RPMI8226 (cell line): Measurements from ENCODE around the gene AFF4.
"Not testable (repeated sequence)": the region's sequence is repeated elsewhere in the genome, so short reads cannot be mapped to it uniquely, and the experiment has no call there.

Experiments
- DNase-seq: peaks from one replicate; pipeline ENCODE4 v3.0.0-alpha.2; 2015

AFF4 gene

DNA sequence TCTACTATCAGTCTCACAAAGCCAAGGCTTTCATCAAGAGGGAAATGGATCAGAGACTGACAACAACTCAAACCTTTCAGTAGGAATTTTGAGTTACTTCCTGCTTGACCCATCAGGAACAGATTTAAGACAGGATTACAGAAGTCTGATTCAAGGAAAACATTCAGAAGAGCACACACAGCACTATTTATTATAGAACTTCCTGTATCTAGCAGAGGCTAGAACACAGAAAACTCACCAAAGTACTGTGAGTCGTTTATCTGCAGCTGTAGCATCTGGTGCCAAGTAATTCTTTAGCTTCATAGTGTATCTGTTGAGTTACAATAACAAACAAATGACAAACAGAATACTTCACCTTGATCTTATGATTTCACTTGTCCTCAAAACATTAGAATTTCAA, 76.2 kb downstream of the AFF4 start:
- DNase-seq, result no peak

DNA sequence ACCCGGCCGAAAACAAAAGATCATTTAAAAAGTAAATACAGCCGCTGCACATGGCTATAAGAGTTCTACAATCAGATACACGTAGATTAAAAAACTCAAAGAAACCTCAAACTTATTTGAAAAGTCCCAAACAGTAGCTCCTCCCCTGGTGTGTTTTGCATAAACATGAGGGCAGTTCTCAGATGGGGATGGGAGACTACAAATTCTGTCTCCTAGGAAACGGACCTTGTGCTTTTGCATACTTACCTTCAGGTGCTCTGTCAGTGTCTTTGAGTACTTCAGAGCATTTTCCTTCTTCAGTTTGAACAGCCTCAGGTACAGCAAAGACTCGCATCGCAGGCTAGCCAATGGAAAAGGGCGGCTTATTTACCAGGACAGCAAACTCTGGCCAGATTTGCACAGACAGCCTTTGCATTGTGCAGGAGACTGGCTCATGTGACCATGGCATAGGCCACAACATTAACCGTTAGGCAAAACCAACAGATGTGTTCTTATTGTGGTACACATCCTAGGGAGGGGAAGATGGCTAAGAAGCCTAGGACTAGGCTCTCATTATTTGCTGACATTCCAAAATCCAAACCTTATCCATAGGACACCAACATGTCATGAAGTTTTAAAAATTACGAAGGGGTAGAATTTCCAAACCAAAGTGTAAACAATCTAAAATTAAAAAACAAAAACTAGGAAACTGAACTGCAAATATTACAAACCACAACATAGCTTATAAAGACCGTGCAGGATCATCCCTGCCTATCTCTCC, 77.2 kb downstream of the AFF4 start:
- no peak for DNase-seq

DNA sequence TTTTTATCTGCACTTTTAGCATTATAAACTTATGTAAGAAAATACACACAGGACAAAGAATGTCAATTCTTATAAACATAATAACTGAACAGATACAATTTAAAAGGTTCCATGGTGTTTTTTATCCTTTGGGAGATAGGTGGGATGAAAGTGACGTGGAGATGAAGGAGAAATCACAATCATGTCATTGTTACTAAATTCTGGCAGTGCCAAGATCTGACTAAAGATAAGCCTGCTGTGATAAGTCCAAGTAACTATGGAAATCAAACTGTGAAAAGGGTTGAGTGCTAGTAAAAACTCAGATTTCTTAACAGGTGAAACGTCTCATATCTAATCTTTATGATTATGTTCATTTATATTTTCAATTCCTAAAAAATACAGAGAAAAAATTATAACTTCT, 78.9 kb downstream of the AFF4 start:
- DNase-seq, result no peak

DNA sequence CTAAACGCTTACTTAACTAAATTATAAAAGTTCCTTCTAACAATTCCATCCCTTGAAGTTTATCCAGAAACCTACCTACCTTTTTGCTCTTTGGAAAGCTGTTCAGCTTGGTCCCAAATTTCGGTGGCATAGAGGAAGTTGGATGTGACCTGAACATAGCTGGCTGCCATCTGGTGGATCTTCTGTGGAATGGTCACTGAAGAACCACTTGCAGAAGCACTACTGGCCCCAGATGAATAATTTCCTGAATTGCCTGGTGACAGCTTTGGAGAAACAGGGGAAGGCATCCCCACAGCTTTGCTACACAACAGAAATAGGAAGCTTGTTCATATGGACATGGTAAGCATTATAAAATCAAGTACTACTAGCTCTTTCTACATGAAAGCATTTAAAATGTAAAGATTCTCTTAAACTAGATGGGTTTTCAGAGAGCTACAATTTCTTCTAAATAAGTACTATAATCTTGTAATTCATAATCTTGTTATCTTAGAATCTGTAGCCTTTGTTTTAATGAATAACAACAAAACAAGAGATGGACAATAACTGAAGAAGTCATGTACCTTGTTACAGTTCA, 80.1 kb downstream of the AFF4 start:
- peak; percentile 64 for DNase-seq

DNA sequence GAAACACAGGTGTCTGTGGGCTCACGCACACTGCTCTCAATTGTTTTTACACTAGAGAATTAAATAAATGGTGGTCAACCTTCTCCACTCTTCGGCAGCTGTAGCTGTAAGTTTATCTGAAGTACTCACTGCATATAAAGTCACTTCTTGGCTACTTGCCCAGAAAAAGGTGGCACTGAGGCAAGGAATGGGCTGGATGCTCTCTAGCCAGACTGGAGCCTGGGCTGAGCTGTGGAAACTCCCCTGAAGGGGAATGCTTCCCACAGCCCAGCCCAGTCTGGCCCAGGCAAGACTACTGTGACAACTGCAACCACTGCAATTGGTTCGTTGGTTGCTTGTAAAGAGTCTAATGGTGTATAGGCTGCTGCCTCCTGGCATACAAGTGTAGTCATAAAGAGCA, 85.5 kb downstream of the AFF4 start:
- DNase-seq, result no peak

DNA sequence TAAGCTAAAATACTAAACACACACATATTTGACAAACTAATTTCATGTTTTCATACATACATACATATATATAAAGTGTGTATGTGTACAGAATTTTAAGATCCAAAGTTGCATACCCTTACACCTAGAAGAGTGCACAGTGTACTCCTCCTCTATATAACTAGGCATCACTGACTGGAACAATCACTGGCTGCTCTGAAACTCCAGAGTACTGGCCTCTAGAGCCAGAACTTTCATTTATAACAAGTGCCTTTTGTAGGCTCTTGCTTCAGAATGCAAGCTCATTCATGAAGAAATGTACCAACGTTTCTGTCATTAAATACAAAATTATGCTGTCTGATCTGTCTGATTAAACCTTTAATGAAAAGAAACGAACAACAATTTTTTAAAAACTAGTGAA, 86.0 kb downstream of the AFF4 start:
- no peak for DNase-seq

DNA sequence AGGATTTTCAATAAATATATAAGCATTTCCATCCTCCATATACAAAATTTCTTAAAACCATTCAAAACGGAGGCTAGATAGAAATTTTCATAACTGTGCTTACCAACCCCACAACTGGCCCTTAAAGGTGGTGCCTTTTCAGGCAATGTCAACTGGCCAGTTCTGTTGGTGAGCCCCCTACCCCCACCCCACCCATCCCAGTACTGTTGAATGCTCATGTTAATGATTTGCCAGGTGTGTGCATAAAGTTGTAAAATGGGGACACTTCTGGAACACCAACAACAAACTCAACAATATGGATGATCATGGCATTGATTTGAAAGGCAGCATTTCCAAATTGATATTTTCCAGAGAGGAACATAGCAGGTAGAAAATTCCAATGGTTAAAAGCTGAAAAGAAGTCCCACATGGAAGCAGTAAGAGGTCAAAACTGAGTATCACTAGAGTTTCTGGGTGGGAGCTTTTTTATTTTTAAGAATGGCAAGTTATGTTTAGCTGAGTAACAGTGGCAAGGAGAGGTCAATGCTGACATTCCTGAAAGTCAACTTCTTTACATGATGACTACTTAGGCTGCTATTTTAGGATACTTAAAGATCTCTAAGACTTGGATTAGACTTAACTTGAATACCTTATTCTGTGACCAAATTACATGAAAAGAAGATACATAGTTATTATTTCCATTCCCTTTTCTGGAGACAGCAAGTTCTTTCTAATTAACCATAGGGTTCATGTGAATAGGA, 87.2 kb downstream of the AFF4 start:
- DNase-seq, result no peak

DNA sequence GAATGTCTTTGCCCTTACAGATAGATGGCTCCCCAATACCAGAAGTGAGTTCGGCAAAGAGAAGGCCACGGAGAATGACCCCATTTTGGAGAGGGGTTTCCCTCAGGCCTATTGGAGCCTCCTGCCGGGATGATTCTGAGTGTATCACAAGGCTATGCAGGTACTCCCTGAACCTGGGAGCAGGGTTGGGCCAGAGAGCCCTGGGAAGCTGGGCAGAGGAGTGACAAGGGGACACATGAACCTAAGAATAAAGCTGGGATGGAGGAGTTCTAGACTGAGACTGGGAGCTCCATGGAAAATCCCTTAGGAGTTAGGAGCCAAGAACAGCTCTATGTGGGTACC, 89.5 kb downstream of the AFF4 start:
- no peak for DNase-seq

DNA sequence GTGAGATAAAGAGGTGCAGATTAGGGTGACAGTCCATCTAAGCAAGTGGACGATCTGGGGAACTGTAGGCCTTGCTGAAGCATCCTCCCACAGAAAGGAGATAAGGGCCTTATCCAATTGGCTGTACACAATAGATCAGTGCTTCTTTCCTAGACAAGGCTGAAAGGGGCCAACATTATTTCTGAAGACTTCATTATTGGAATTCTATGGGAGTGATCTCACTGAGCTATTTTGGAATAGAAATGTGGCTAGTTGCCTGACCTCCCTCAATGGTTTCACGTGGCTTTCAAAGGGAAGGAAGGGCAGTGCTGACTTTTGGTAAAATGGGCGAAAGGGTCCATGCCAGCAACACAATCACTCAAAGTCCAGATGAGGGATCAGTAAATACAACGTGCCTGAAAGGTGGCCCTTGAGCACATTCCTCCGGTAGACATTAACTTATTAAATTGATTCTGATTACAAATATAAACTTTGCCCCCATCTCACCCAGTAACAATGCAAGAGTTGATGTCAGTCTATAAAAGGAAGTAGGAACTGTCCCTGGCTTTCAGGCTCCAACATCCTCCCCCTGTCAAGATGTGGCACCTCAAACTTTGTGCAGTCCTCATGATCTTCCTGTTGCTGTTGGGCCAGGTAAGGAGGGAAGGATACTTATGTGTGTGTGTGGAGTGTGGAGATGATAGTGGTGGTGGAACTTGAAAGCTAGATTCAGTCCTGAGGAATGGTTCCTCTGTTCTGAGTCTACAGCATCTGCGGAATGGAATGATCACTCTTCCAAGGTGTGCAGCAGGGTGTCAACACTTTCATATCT, 90.1 kb downstream of the AFF4 start, which contains the start of gene LEAP2:
Gene LEAP2 (plus strand): TSS at position 550 of the 811 bp plus-strand sequence. CDS start 27 bp downstream, at position 577.
- no peak for DNase-seq

DNA sequence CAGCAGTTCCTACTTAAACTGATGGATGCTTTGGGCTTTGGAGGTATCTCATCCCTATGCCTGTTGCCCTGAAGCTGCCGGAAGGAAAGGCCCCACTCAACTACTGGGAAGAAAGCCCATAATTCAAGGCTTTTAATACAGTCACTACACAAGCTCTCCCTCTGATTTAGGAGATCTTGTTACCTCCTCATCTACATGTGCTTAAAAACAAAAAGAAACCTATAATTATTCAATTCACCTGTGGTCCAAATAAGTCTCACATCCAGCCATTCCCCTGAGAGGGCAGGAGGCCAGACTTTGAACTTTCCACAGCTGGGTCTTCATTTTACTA, 90.7 kb downstream of the AFF4 start:
- DNase-seq, result no peak

DNA sequence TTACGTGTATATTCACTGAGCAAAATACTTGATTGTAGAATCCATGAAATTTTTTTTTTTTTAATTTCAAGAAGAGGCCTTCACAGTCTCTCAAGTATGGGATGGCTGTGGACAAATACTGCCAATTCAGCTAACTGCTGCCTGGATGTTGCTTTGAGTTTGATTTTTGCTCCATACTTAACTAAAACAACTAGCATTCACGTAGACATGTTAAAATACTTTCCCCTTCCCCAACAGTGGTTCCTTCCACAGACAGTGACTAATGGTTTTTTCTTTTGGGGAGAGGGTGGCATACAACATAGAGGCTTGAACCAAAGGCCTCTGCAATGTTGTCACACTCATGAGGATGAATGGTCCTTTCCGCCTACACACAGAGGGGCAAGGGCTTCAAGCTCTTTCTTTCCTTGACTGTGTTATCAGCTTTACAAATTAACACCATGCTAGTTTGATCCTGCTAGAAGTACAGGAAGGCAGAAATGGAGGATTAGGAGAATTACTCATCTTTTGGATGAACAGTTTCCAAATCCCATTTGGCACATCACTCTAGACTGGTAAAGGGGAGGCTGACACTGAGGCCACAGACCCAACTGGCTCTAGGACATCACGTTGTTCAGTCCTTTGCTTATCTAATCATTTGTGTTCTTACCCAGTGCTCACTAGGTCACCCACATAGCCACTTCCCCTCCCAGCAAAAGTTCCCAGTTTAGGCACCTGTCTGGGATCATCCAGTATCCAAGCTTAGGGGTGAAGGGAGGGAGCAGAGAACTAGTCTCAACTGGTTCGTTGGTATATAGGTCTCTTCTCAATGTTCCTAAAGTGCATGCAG, 91.8 kb downstream of the AFF4 start:
- DNase-seq, result no peak

DNA sequence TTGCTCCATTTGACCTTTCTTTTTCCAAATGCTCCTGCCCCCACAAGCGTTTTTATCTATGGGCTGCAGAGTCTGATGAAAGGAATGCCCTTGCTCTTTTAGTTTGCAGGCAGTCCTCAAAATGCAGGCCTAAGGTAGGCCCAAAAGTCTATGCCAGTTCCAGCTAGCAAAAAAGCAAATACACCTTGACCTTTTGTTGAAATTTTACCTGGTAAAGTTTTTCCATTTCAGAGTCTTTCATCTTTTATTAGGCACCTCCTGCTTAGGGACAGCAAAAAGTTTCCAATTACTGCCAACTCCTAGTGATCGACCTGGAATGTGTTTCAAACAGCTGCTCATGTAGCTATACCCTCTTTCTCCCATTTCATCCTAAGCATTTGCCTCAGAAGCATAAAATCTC, 92.6 kb downstream of the AFF4 start:
- no peak for DNase-seq

DNA sequence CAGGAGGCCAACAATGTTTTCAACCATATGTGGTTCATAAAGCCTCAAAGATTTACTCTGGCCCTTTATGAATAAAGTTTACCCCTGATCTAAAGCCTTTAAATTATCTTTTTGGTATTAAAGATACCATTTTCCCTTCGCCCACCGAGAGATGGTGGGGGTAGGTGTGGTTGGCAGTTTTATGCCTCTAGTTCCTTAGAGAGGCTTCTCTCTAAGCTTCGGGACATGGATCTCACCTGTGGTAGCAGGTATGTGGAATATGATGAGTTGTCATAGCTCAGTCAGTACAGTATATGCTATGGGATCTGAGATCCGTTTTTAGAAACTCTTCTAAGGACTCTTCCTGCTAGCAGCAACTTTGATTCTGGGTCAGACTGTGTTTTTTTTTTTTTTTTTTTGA, 94.7 kb downstream of the AFF4 start:
- no peak for DNase-seq

DNA sequence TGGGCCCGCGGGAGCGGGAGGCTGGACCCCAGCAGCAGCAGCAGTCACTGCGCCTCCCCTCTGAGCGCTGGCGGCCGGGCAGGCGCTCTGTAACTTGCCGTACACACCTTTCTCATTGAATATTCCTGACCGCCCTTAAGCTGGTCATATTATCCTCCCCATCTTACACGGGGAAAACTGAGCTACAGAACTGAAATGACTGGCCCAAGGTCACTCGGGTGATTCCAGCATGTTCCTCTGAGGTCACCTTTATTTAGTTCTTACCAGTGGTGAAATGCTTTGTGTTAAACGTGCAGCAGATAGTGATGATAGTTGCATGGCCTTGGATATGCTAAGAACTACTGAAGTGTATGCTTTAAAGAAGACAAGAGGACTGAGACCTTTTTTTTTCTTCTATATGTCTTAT, 96.4 kb downstream of the AFF4 start:
- DNase-seq, result peak; percentile 38

DNA sequence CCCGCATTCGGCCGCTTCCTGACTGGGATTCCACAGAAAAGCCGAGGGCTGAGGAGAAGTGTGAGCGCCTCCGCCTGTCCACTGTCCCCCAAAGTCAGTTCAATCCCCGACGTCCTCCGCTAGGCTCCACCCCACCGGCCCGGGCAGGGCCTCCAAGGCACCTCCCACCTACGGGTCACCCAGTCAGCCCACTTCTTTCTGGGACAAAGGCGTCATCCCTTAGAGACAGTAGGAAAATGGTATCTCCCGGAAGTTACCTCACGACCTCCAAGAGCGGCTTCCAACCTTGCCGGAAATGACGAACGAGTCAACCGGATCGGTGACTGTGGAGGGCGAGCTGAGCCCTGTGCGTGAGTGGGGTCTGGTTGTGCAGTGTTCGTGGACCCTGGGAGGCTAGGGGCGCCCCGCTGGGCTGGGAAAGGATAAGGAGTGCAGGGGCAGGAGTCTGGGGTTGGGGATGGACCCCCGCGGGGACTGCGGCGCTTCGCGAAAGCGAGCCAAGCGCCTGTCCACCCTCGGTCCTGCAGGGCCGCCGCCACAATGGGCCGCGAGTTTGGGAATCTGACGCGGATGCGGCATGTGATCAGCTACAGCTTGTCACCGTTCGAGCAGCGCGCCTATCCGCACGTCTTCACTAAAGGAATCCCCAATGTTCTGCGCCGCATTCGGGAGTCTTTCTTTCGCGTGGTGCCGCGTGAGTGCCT, 96.9 kb downstream of the AFF4 start, which contains the start of the genes GDF9 and UQCRQ:
Gene GDF9 (minus strand): TSS at position 128 of the 704 bp plus-strand sequence. CDS start 1,936 bp downstream, outside the sequence.
Gene UQCRQ (plus strand): TSS at position 301 of the 704 bp plus-strand sequence. CDS start 240 bp downstream, at position 541.
- peak; percentile 99 for DNase-seq

DNA sequence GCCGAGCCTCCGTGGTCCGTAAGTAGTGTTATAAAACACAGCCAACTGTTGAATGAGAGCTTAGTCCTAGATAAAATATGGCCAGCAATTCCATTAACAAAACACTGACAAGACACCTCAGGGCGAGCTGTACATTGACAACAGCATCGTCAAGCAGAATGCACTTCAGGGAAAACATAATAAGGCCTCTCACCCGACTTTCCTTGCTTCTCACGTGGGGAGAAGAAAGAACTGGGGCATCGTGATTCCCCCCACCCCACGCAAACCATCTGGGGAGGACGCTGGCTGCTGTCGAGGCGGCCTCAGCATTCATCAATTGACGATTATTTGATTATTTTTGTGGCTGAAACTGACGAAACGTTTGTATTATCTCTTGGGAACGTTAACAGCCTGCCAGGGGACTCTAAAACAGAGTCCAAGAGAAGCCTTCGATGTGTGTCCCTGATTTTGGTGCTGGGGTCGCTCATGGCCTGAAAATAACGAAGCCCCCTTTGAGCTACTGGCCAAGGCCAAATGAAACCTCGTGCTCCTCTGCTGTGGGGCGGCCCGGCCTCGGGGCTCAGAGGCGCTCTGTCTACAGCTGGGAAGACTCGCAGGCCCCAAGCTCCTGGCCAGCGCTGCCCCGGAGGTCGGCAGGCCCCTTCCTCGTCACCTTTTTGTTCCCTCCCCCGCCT, 97.6 kb downstream of the AFF4 start:
- no peak for DNase-seq

DNA sequence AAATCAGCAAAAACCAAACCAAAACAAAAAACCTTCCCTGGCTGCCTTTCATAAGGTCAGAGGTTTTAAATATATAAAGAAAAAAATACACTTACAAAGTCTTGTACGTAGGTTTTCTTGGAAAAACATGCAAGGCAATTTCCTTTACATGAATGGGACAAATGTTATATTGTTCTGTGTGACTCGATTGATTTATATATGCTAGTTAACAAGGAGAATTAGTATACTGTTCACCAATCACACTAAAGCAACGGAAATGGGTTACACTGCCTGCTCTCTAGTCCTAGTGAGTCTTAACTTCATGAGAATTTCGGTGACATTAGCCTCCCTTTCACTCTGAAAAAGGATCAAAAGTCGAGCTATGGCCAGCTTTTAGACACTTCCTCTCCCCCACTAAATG, 102.7 kb downstream of the AFF4 start:
- DNase-seq, result no peak

DNA sequence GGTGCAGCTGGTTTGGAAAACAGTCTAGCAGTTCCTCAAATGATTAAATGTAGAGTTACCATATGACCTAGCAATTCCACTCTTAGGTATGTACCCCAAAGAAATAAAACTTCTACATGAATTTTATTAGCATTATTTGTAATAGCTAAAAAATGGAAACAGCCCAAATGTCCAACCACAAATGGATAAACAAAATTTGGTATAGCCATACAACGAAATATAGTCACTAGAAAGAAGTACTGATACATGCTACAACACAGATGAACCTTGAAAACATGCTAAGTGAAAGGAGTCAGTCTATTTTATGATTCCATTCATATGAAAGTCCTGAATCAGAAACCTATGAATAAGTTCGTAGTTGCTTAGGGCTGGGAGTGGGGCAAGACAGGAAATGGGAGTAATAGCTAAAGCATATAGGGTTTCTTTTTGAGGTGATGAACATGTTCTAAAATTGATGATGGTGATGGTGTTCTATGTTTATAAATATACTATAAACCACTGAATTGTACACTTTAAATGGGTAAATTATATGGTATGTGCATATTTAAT, 103.5 kb downstream of the AFF4 start:
- DNase-seq, result no peak

DNA sequence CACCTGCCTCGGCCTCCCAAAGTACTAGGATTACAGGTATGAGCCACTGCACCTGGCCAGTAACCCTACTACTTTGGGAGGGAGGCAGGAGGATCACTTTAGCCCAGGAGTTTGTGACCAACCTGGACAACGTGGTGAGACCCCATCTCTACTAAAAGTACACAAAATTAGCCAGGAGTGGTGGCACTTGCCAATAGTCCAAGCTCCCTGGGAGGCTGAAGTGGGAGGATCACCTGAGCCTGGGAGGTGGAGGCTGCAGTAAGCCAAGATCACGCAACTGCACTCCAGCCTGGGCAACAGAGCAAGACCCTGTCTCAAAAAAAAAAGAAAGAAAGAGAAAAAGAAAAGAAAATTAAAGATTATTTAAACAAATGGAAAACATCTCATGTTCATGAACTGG, 107.4 kb downstream of the AFF4 start:
- no peak for DNase-seq

DNA sequence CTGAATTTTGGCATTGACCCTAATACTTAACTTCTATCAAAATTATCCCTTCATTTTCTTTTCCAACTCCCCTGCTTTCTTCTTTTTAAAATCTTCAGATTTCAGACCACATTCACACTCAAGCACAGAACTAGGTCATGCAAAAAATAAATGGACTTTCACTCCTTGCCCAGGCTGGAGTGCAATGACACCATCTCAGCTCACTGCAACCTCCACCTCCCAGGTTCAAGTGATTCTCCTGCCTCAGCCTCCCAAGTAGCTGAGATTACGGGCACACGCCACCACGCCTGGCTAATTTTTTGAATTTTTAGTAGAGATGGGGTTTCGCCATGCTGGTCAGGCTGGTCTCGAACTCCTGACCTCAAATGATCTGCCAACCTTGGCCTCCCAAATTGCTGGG, 108.4 kb downstream of the AFF4 start:
- DNase-seq, result not testable (repeated sequence)

DNA sequence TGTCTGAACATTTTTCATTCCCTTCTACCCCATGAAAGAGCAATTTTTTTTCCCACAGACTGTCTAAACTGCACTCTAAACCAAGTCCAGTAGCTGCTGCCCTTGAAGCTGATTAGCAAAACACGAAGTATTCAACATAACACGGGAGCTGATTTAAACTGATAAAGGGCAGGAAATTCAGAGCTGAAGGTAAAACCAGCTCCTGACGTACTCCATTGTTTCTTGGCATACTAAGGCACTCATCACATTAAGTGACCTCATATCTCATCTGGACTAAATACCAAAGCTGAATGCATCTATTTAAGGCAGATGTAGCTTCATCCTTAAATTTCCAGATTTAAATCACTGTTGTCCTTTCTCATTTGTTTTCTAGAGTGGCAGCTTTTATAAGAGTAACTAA, 109.1 kb downstream of the AFF4 start:
- no peak for DNase-seq
